ENCODE data around the gene RNU5D-1. TPM values are rescaled to one million over a fixed set of nuclear protein-coding genes. Genes with fewer than 3 reads are reported as not detected.

RNU5D-1 gene
- total RNA-seq, 2 donors from 2014 or later: not detected

DNA sequence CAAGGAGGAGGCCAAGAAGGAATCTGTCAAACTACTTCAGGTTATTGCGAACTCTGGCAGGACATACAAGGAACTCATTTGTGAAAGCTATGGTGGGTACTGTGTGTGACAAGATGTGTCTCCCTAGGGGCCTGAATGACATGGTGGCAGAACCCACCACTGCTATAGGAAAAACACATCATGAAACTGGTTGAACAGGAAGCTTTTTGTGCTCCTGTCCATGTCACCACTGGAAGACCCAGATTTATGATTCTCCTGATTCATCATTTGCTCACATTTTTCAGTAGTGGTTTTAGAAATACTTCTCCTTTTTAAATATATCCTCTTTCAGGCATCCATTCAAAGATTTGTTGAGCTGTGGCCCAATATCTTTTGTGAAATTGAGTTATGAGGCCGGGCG lies 32.8 kb downstream of the RNU5D-1 start:
- ATAC-seq (replicated peaks): no peak
- Mint-ChIP-seq H3K36me3 (ENCODE audit: low read depth) (no peaks in the 10 kb centered on the region), H3K4me3 (no peak overlapping the region), H3K4me1 (peaks cover 11% of the 10 kb centered on the region), H3K27ac (no peak overlapping the region), H3K27me3 (no peaks in the 10 kb centered on the region), H3K9me3 (no peaks in the 10 kb centered on the region)

DNA sequence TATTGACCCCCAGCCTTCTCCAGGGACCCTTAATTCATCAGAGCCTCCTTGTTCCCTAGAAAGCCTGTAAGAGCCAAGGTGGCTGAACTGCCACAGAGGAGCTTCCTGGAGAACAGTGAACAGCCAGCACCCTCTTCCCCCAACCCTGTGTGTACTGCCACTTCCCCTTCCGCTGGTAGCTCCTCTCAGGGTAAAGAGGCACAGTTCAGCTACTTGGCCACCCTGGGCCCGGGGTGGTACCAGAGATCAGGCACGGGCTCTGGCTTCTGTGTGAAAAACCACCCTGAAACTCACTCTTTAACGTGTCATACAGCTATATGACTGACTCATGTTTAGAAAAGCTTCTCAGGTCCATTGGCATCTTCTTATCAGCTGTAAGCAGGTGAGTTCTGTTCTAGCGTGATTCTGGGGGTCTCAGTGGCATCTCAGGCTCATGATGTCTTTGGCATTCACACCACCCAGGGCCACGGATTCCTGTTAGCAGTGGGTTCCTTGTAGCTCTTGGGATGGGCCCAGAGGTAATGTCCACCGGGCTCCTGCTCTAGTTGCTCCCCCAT lies 34.1 kb downstream of the RNU5D-1 start:
- ATAC-seq (replicated peaks): peak; percentile 79
- Mint-ChIP-seq H3K36me3 (ENCODE audit: low read depth) (no peaks in the 10 kb centered on the region), H3K4me3 (peak overlapping the region; percentile 42), H3K27ac (peak overlapping the region; percentile 86), H3K9me3 (no peaks in the 10 kb centered on the region), H3K4me1 (peaks cover 11% of the 10 kb centered on the region), H3K27me3 (no peaks in the 10 kb centered on the region)

DNA sequence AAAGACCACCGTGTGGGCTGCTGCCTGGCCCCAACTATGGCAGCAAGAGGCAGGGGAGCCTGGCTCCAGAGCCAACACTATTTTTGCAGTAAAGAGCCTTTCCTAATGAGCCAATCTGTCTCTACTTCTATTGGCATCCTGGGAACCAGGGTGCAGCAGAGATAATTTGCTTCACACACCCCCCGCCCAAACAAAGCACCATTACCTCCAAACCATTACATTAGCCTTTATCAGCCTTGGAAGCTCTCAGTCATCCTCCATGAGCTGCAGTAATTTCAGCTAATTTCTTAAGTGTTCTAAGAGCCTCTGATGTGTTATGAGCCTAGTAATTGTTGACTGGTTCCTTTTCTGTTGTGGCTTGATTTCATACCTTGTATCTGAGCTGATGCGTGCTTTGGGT lies 34.9 kb downstream of the RNU5D-1 start:
- Mint-ChIP-seq H3K9me3 (no peaks in the 10 kb centered on the region), H3K4me3 (no peak overlapping the region), H3K27me3 (peaks cover 5% of the 10 kb centered on the region), H3K4me1 (peaks cover 11% of the 10 kb centered on the region), H3K27ac (no peak overlapping the region), H3K36me3 (ENCODE audit: low read depth) (no peaks in the 10 kb centered on the region)
- no peak for ATAC-seq (replicated peaks)

DNA sequence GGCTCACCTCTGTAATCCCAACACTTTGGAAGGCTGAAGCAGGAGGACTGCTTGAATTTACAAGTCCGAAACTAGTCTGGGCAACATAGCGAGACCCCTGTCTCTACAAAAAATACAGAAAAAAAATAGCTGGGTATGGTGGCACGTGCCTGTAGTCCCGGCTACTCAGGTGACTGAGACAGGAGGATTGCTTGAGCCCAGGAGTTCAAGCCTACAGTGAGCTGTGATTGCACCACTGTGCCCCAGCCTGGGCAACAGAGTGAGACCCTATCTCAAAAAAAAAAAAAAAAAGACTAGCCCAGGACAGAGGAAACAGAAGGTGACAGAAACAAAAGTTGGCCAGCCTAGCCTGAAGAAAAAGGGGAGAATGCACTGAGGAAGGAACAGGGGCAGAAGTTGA lies 35.3 kb downstream of the RNU5D-1 start:
- no peak for ATAC-seq (replicated peaks)
- Mint-ChIP-seq H3K4me3 (no peak overlapping the region), H3K27ac (no peak overlapping the region), H3K4me1 (peaks cover 11% of the 10 kb centered on the region), H3K9me3 (no peaks in the 10 kb centered on the region), H3K27me3 (peaks cover 5% of the 10 kb centered on the region), H3K36me3 (ENCODE audit: low read depth) (no peaks in the 10 kb centered on the region)

DNA sequence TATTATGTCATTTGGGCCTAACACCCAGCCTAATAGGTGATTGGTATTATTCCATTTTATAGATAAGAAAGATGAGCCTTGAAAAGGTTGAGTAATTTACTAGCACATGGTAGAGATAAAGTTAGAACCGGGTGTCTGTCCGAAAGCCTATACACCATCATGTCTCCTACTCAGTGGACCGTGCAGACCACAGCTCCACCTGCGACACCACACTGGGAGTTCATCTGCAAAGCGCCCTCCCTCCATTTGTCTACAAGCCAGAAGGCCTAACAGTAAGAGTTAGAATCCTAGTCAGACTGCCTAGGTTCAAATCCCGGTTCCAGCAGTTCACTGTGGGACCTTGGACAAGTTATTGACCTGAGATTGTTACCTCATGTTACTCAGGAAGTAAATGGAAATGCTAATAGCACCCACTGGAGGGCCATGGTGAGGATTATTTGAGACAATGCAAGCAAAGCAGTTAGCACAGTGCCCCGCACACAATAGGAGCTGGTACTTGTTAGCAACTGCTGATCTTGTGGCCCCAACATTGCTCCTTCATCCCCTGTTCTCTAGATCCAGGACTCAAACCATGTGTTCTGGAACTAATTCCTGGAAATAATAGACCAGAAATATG lies 36.0 kb downstream of the RNU5D-1 start:
- Mint-ChIP-seq H3K4me3 (no peak overlapping the region), H3K27me3 (peaks cover 5% of the 10 kb centered on the region)

DNA sequence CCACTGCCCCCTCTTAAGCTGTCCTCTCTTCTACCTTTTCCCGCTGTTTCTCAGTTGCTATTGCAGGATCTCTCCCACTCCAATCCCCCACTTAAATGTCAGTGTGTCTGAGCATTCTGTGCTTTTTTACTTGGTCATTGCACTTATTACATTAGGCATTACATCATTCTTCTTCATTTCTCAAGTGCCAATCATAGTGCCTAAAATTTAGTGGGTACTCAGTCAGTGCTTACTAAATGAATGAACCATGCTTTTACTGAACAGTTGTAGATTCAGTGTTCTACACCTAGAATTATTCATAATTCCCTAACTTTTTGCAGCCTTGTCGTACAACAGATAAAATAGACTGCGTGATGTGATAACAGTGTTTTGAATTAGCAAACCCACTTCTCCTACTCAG lies 37.1 kb downstream of the RNU5D-1 start:
- no peak for ATAC-seq (replicated peaks)
- H3K27me3 Mint-ChIP-seq: peaks cover 5% of the 10 kb centered on the region
- no peak overlapping the region for H3K27ac Mint-ChIP-seq
- H3K36me3 Mint-ChIP-seq (ENCODE audit: low read depth): no peaks in the 10 kb centered on the region
- H3K4me1 Mint-ChIP-seq: peaks cover 11% of the 10 kb centered on the region
- no peaks in the 10 kb centered on the region for H3K9me3 Mint-ChIP-seq
- H3K4me3 Mint-ChIP-seq: no peak overlapping the region

More for the DNA sequence above, 36.0 kb downstream of the RNU5D-1 start:
- ATAC-seq (replicated peaks): no peak
- Mint-ChIP-seq H3K4me1 (peaks cover 11% of the 10 kb centered on the region), H3K27ac (no peak overlapping the region), H3K36me3 (ENCODE audit: low read depth) (no peaks in the 10 kb centered on the region), H3K9me3 (no peaks in the 10 kb centered on the region)

DNA sequence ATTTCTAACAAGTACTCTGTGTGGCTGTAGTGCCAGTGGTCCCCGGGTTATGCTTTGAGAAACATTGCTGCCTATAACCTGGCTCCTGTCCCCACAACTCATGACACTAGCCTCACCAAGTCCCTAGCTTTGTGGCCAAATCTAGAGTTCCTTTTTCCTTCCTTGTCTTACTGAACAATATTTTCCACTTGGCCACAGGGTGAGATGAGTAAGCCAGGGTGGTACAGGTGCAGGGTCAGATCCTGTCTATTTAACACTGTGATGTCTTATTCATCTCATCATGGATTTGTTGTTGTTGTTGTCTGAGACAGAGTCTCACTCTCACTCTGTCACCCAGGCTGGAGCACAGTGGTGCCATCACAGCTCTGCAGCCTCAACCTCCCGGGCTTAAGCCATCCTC lies 37.8 kb downstream of the RNU5D-1 start:
- ATAC-seq (replicated peaks): peak; percentile 77
- peaks cover 11% of the 10 kb centered on the region for H3K4me1 Mint-ChIP-seq
- no peak overlapping the region for H3K27ac Mint-ChIP-seq
- no peak overlapping the region for H3K4me3 Mint-ChIP-seq
- H3K9me3 Mint-ChIP-seq: no peaks in the 10 kb centered on the region
- H3K27me3 Mint-ChIP-seq: peaks cover 5% of the 10 kb centered on the region
- no peaks in the 10 kb centered on the region for H3K36me3 Mint-ChIP-seq (ENCODE audit: low read depth)

DNA sequence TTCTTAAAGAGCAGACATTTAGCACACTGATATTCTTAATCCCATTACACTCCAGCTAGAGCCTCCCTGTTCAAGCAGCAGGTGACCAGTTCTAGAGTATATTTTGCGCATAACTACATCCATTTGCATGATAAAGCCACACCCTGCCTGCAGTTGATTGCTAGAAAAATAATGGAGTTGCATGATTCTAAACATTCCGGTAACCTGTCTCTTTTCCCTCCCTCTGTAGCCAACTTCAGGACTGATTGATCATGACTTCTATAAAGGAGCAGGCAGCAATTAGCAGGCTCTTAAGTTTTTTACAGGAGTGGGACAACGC lies 41.6 kb downstream of the RNU5D-1 start:
- Mint-ChIP-seq H3K27me3 (peaks cover 5% of the 10 kb centered on the region), H3K36me3 (ENCODE audit: low read depth) (no peaks in the 10 kb centered on the region), H3K4me3 (no peak overlapping the region), H3K9me3 (no peaks in the 10 kb centered on the region), H3K27ac (no peak overlapping the region), H3K4me1 (no peaks in the 10 kb centered on the region)
- ATAC-seq (replicated peaks): no peak

DNA sequence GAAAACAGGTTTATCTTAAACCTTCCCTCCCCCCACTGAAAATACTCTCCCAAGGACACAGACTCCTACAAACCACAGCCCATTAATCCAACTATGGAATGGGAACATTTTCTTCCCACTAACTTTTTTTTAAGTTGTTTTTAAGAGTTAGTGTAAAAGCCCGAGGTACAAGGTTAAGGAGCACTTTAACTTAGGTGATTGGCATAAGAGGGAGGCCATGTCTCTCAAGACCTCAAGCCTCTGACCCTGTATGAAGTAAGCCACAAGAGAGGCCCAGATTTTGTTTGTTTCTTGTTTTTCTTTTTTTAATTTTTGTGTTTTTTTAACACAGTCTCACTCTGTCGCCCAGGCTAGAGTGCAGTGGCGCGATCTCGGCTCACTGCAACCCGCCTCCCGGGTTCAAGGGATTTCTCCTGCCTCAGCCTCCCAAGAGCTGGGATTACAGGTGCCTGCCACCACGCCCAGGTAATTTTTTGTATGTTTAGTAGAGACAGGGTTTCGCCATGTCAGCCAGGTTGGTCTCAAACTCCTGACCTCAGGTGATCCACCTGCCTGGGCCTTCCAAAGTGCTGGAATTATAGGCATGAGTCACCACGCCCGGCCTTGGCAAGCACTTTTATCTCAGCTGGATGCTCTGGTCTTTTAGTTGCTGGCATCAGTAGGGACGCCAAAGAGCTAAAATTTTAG lies 42.1 kb downstream of the RNU5D-1 start:
- Mint-ChIP-seq H3K4me1 (no peaks in the 10 kb centered on the region), H3K9me3 (no peaks in the 10 kb centered on the region)
- ATAC-seq (replicated peaks): no peak

DNA sequence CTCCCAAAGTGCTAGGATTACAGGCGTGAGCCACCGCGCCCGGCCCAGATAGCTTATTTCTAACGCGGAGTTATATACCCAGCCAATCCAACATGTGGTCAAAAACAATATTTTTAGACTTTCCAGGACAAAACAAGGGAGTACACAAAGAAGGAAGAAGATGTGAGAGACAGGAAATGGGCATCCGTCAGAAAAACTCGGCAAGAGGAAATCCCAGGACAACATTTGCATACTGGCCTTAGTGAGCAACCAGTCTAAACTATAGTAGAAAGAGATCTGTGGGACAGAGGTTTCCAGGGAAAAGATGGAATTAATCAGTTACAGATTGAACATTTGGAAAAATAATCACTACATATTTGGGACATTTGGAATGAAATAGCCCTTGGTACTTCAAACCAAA lies 45.1 kb downstream of the RNU5D-1 start:
- Mint-ChIP-seq H3K27ac (no peak overlapping the region), H3K4me3 (no peak overlapping the region), H3K4me1 (no peaks in the 10 kb centered on the region)

More for the DNA sequence above, 42.1 kb downstream of the RNU5D-1 start:
- H3K27ac Mint-ChIP-seq: no peak overlapping the region
- peaks cover 5% of the 10 kb centered on the region for H3K27me3 Mint-ChIP-seq
- H3K4me3 Mint-ChIP-seq: no peak overlapping the region
- H3K36me3 Mint-ChIP-seq (ENCODE audit: low read depth): no peaks in the 10 kb centered on the region

DNA sequence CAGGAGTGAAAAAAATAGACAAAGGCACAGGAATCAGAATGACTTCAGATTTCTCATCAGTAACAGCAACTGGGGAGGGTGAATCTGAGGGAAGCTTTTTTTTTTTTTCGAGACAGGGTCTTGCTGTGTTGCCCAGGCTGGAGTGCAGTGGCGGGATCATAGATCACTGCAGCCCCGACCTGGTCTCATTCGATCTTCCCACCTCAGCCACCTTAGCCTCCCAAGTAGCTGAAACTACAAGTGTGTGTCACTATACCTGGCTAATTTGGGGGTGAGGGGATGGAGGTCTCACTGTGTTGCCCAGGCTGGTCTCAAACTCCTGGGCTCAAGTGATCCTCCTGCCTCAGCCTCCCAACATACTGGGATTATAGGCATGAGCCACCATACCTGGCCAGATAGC lies 45.8 kb downstream of the RNU5D-1 start:
- Mint-ChIP-seq H3K9me3 (no peaks in the 10 kb centered on the region), H3K36me3 (ENCODE audit: low read depth) (no peaks in the 10 kb centered on the region), H3K4me1 (no peaks in the 10 kb centered on the region), H3K4me3 (no peak overlapping the region), H3K27me3 (no peaks in the 10 kb centered on the region), H3K27ac (no peak overlapping the region)
- ATAC-seq (replicated peaks): no peak

More for the DNA sequence above, 45.1 kb downstream of the RNU5D-1 start:
- Mint-ChIP-seq H3K27me3 (no peaks in the 10 kb centered on the region), H3K9me3 (no peaks in the 10 kb centered on the region), H3K36me3 (ENCODE audit: low read depth) (no peaks in the 10 kb centered on the region)
- no peak for ATAC-seq (replicated peaks)

DNA sequence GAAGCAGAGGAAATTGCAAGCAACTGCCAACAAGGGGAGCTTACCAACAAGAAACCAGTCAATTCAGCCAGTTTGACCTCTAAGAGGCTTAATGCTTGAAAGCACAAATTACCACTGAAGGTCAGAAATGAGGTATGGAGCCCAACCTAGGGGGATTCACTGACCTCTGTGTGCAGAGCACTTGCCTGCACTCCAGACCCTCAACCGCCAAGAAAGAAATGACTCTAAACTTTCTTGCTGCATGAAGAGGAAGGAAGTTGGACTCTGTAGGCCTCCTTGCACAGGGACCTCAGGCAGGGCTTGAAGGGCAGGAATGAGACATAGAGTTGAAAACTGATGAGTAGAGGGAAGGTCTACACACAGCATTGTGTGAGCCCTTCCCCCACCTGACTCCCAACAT lies 46.4 kb downstream of the RNU5D-1 start:
- Mint-ChIP-seq H3K27me3 (no peaks in the 10 kb centered on the region), H3K4me3 (no peak overlapping the region), H3K9me3 (no peaks in the 10 kb centered on the region), H3K4me1 (no peaks in the 10 kb centered on the region), H3K27ac (no peak overlapping the region), H3K36me3 (ENCODE audit: low read depth) (no peaks in the 10 kb centered on the region)
- ATAC-seq (replicated peaks): no peak

DNA sequence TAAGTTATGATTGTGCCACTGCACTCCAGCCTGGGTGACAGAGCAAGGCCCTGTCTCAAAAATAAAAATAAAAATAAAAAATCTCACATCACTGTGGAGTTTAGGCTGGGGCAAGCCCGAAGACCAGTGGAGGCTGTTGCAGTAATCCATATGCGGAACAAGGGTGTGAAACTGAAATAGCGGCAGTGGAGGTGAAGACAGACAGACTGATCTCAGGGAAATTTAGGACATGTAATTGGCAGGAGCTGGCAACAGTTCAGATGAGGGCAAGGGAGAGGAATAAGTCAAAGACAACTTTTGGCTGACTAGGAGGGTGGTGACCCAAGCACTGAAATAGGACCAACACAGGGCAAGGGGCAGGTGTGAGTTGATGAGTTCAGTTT lies 48.1 kb downstream of the RNU5D-1 start:
- no peaks in the 10 kb centered on the region for H3K9me3 Mint-ChIP-seq
- H3K4me1 Mint-ChIP-seq: no peaks in the 10 kb centered on the region
- ATAC-seq (replicated peaks): no peak
- no peaks in the 10 kb centered on the region for H3K27me3 Mint-ChIP-seq
- no peaks in the 10 kb centered on the region for H3K36me3 Mint-ChIP-seq (ENCODE audit: low read depth)
- no peak overlapping the region for H3K27ac Mint-ChIP-seq
- H3K4me3 Mint-ChIP-seq: no peak overlapping the region

DNA sequence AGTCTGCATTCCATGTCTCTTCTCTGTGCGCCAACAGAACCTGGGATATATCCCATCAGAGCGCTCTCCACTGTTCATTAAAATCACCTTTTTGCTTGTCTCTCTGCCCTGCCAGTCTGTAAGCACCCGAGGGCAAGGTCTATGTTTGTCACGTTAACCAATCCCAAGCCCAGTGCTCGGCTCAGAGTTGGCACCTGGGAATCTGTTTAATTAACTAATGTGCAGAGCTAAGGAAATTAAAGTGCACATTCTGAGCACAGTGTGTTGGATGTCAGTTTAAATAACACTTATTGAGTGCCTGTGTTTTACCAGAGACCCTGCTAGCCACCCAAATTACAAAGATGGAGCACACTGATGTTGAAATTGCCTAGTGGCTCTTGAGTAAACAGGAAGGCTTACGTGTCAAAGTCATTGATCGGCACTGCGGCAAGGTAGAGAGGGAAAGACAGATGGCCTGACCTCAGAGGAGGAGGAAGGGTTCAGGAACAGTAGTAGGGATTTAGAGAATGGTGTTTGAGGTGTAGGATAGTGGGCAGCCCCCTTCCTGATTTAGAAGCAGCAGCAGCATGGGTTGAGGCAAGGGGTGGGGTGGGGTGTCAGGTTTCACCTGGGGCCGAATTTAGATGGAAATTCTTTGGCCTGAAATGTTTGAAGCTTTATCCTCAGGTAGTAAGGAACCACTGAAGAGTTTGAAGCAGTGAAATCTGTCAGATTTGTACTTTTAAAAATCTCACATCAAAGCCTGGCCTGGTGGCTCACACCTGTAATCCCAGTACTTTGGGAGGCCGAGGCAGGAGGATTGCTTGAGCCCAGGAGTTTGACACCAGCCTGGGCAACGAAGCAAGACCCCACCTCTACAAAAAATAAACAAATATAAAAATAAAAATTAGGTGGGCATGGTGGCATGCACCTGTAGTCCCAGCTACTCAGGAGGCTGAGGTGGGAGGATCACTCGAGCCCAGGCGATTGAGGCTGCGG lies 48.8 kb downstream of the RNU5D-1 start:
- Mint-ChIP-seq H3K4me3 (no peak overlapping the region), H3K4me1 (no peaks in the 10 kb centered on the region), H3K27ac (no peak overlapping the region), H3K27me3 (no peaks in the 10 kb centered on the region), H3K36me3 (ENCODE audit: low read depth) (no peaks in the 10 kb centered on the region), H3K9me3 (no peaks in the 10 kb centered on the region)
- no peak for ATAC-seq (replicated peaks)

Data from activated T-helper 17 cell treated with anti-CD3 and anti-CD28 coated beads, Interleukin-2, amount 50 U/mL, for 72 hours (primary cell).